Right lobe of liver (tissue), 6 donors: ENCODE results near the gene NEGR1. TPM values are rescaled to one million over a fixed set of nuclear protein-coding genes. Genes with fewer than 3 reads are reported as not detected.

ENCODE experiments used
- ATAC-seq, 4 donors: fragments of 200-7000 bp; cut with Tn5 transposase; one replicate each; pipeline ENCODE4 v1.9.1; 2020; ENCODE audit warnings: mild to moderate bottlenecking in 4 of 4, moderate library complexity in 4 of 4
- DNase-seq, 3 donors: peaks; one replicate each; pipeline ENCODE4 v3.0.0-alpha.2; 2020
- H3K27ac ChIP-seq, 3 donors: fragments of 200-600 bp; one replicate each; pipeline ENCODE4 v1.8.0; 2022
- H3K27me3 ChIP-seq, 2 donors: fragments of 200-600 bp; one replicate each; pipeline ENCODE4 v1.8.0; 2022
- H3K36me3 ChIP-seq, 4 donors: fragments of 200-600 bp; sonication (generic) in 1 of 4; one replicate each; pipeline versions ENCODE4 v1.5.1 to v1.8.0; 2017 to 2022; ENCODE audit warnings: control low read depth in 1 of 4
- H3K4me1 ChIP-seq, 4 donors: fragments of 200-600 bp; sonication (generic) in 1 of 4; one replicate each; pipeline versions ENCODE4 v1.5.1 to v1.8.0; 2017 to 2022; ENCODE audit warnings: control low read depth in 1 of 4
- H3K4me3 ChIP-seq, 3 donors: fragments of 200-600 bp; one replicate each; pipeline ENCODE4 v1.8.0; 2022
- H3K9me3 ChIP-seq, 4 donors: fragments of 200-600 bp; sonication (generic) in 1 of 4; one replicate each; pipeline versions ENCODE4 v1.5.1 to v1.8.0; 2017 to 2022; ENCODE audit warnings: control low read depth in 1 of 4
- CTCF ChIP-seq, 4 donors: fragments of 200-600 bp in 3 of 4; fragments of 450-650 bp in 1 of 4; IDR thresholded peaks; one replicate each; pipeline versions ENCODE4 v1.5.1 to v1.8.0; 2016 to 2022; ENCODE audit warnings: antibody characterized with exemption in 4 of 4, mild to moderate bottlenecking in 2 of 4
- POLR2A ChIP-seq: fragments of 450-650 bp; IDR thresholded peaks from one replicate; pipeline ENCODE4 v1.6.1; 2017; ENCODE audit warnings: antibody characterized with exemption, mild to moderate bottlenecking
- WGBS: methylation state at CpG from one replicate; pipeline ENCODE4 v1.1.6; 2018; ENCODE audit warnings: low coverage, low lambda C conversion rate; ENCODE audit not compliant: insufficient coverage; ENCODE audit errors: missing lambda C conversion rate; 5-methylcytosine and 5-hydroxymethylcytosine counted together
- intact Hi-C, 2 donors: fragments of 100-400 bp; cut with DNase I; formaldehyde crosslinking; loops; one replicate each; pipeline versions ENCODE4 v1.11.2 to v1.14.1; 2022
- total RNA-seq, 6 experiments: library from RNA; depleted of rRNA in 2 of 6; stranded (reverse); fragments of >200 nt in 2 of 6; fragmentation: NEBNext Ultra II Directional in 3 of 6; extraction: Animal tissue kit (Norgen Biotek cat#: 25700) in 3 of 6; gene quantifications; one replicate each; pipeline versions ENCODE4 v1.1.0 to v1.2.4, GENCODE V29; 2016 to 2023
- donor health status: DM: no; HTN: yes; CAD: no.
- donor health status: DM: no; HTN: no; CAD: no.
- donor health status: DM: no; HTN: no; CAD: no.
- donor health status: DM: no; HTN: yes; CAD: no.
- donor health status: DM: no; HTN: yes; CAD: no.

The NEGR1 gene
- total RNA-seq, 6 experiments from 2014 or later, result 0.02 to 0.31 (median 0.14) TPM

- Histone ChIP-seq H3K4me1 (no peaks in the 10 kb centered on the region), H3K27me3 (no peaks in the 10 kb centered on the region), H3K4me3 (no peak overlapping the region), H3K36me3 (no peaks in the 10 kb centered on the region), H3K27ac (no peak overlapping the region), H3K9me3 (no peaks in the 10 kb centered on the region)
- intact Hi-C loops, result no loop called here
- no peak for ATAC-seq
- whole genome bisulfite sequencing, result 56% methylated on average over 5 of the region's 5 CpGs
- no peak for TF ChIP-seq CTCF (IDR thresholded peaks at IDR 0.05)
- DNase-seq, result no peak
These were observed 64.1 kb downstream of the NEGR1 start for GRCh38 chr1:72218141-72218739.

DNA sequence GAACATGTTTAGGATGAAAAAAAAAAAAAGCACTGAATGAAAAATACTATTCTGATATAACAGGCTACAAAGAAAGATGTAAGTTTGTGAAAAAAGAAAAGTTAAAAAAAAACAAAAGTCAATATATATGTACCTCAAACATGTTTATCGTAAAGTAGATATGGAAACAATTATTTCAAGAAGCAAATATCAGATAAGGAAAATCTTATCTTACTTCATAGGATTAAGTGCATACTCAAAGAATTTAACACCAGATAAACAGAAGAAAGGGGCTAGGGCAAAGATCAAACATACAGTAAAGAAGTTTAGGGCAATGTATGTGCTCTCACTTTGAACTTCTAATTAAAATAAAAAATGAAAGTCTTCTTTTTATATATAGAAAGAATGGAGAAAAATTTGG is 75.3 kb downstream of the NEGR1 start:
- ATAC-seq (no peak), DNase-seq (no peak)
- Histone ChIP-seq H3K27me3 (no peaks in the 10 kb centered on the region), H3K36me3 (no peaks in the 10 kb centered on the region), H3K9me3 (no peaks in the 10 kb centered on the region), H3K27ac (no peak overlapping the region), H3K4me1 (no peaks in the 10 kb centered on the region), H3K4me3 (no peak overlapping the region)
- intact Hi-C loops, result no loop called here
- TF ChIP-seq CTCF (IDR thresholded peaks at IDR 0.05), result no peak
- TF ChIP-seq POLR2A, result no peak
- 50% methylated on average over 1 of the region's 1 CpG for WGBS

GRCh38 chr1:72202761-72203160 is 79.6 kb downstream of the NEGR1 start:
- Histone ChIP-seq H3K4me3 (no peak overlapping the region), H3K4me1 (no peaks in the 10 kb centered on the region), H3K27me3 (no peaks in the 10 kb centered on the region), H3K27ac (no peak overlapping the region), H3K9me3 (no peaks in the 10 kb centered on the region), H3K36me3 (no peaks in the 10 kb centered on the region)
- DNase-seq, result no peak
- ATAC-seq, result no peak
- intact Hi-C loops, result no loop called here
- WGBS, result 20% methylated on average over 2 of the region's 2 CpGs
- no peak for TF ChIP-seq POLR2A

DNA sequence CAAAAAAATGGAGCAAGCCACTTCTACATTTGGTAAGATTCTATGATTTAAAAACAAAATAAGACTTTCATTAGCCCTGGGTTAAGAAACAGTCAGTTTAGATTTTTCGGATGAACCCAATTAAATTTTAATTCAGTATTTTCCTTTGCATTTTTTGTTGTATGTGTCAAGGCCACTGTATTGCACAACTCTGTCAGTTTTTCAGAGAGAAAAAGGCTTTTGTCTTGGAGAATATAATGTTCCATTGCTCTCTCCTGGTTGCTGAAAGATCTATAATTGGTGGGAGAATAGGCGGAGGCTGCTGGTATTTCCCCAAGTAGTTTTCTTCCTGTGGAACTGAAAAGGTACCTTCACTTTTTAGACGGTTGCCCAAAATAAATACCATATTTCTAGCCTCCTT is 84.6 kb downstream of the NEGR1 start:
- no peak for TF ChIP-seq POLR2A
- no peak for TF ChIP-seq CTCF (IDR thresholded peaks at IDR 0.05)
- H3K27me3 ChIP-seq, result no peaks in the 10 kb centered on the region
- H3K36me3 ChIP-seq, result no peaks in the 10 kb centered on the region
- H3K4me3 ChIP-seq, result no peak overlapping the region
- H3K27ac ChIP-seq, result no peak overlapping the region
- 57% methylated on average over 3 of the region's 3 CpGs for WGBS
- intact Hi-C loops, result no loop called here
- H3K4me1 ChIP-seq, result no peaks in the 10 kb centered on the region
- H3K9me3 ChIP-seq, result no peaks in the 10 kb centered on the region
- no peak for ATAC-seq
- DNase-seq, result no peak

GRCh38 chr1:72186733-72187307 is 95.5 kb downstream of the NEGR1 start:
- intact Hi-C loops, result no loop called here
- Histone ChIP-seq H3K27ac (no peak overlapping the region), H3K4me1 (no peaks in the 10 kb centered on the region), H3K4me3 (no peak overlapping the region), H3K9me3 (no peaks in the 10 kb centered on the region), H3K36me3 (no peaks in the 10 kb centered on the region), H3K27me3 (no peaks in the 10 kb centered on the region)
- ATAC-seq (peak in 1 of 4 donors; percentile 34), DNase-seq (no peak)
- peak; percentile 27 to 40 (median 36) for TF ChIP-seq CTCF (IDR thresholded peaks at IDR 0.05)
- no peak for TF ChIP-seq POLR2A
- 50% methylated on average over 1 of the region's 1 CpG for WGBS
